WTC11 (cell line): ENCODE measurements around the gene TEN1.

Experiments
- CREM ChIP-seq: sonication (generic); formaldehyde crosslinking; IDR thresholded peaks from 2 replicates; pipeline ENCODE4 v1.8.1; 2022; ENCODE audit warnings: mild to moderate bottlenecking, missing genetic modification reagents, moderate library complexity
- EMX1 ChIP-seq: fragments of 250-450 bp; sonication (Bioruptor Pico); IDR thresholded peaks from 2 replicates; pipeline ENCODE4 v1.8.0; 2021; ENCODE audit warnings: mild to moderate bottlenecking
- GRHL2 ChIP-seq: fragments of 250-450 bp; sonication (Bioruptor Pico); IDR thresholded peaks from 2 replicates; pipeline ENCODE4 v1.8.0; 2022; ENCODE audit warnings: mild to moderate bottlenecking, moderate library complexity; ENCODE audit not compliant: insufficient replicate concordance, severe bottlenecking
- MAX ChIP-seq: sonication (generic); formaldehyde crosslinking; IDR thresholded peaks from 2 replicates; pipeline ENCODE4 v1.8.0; 2022; ENCODE audit warnings: mild to moderate bottlenecking, missing genetic modification reagents
- NFYB ChIP-seq: sonication (generic); formaldehyde crosslinking; conservative IDR thresholded peaks from 2 replicates; pipeline ENCODE4 v1.8.0; 2022; ENCODE audit warnings: low read depth, missing genetic modification reagents
- NR1H2 ChIP-seq: sonication (generic); formaldehyde crosslinking; IDR thresholded peaks from 2 replicates; pipeline ENCODE4 v1.9.0; 2021; ENCODE audit warnings: mild to moderate bottlenecking, moderate library complexity, missing genetic modification reagents
- NR2C2 ChIP-seq: sonication (generic); formaldehyde crosslinking; IDR thresholded peaks from 2 replicates; pipeline ENCODE4 v1.8.0; 2022; ENCODE audit warnings: mild to moderate bottlenecking, missing genetic modification reagents
- SMAD4 ChIP-seq: sonication (generic); formaldehyde crosslinking; IDR thresholded peaks from 2 replicates; pipeline ENCODE4 v1.8.0; 2022; ENCODE audit warnings: mild to moderate bottlenecking, missing genetic modification reagents
- TCF7 ChIP-seq: sonication (generic); formaldehyde crosslinking; IDR thresholded peaks from 2 replicates; pipeline ENCODE4 v1.8.0; 2022; ENCODE audit warnings: mild to moderate bottlenecking, low read depth, missing genetic modification reagents, moderate library complexity
- ZBTB43 ChIP-seq: sonication (generic); formaldehyde crosslinking; IDR thresholded peaks from 2 replicates; pipeline ENCODE4 v1.8.1; 2023; ENCODE audit warnings: mild to moderate bottlenecking, missing genetic modification reagents
- ZSCAN18 ChIP-seq: fragments of 250-450 bp; sonication (Bioruptor Pico); IDR thresholded peaks from 2 replicates; pipeline ENCODE4 v2.1.2; 2022; ENCODE audit warnings: mild to moderate bottlenecking, moderate library complexity
- TF ChIP-seq, protein P1 (sequence below): fragments of 200-600 bp; IDR thresholded peaks from 2 replicates; pipeline ENCODE4 v1.8.0; 2022; ENCODE audit warnings: antibody characterized with exemption
- TF ChIP-seq, protein P2 (sequence below): sonication (generic); formaldehyde crosslinking; IDR thresholded peaks from 2 replicates; pipeline ENCODE4 v1.8.1; 2022; ENCODE audit warnings: mild to moderate bottlenecking, moderate library complexity, missing genetic modification reagents

DNA sequence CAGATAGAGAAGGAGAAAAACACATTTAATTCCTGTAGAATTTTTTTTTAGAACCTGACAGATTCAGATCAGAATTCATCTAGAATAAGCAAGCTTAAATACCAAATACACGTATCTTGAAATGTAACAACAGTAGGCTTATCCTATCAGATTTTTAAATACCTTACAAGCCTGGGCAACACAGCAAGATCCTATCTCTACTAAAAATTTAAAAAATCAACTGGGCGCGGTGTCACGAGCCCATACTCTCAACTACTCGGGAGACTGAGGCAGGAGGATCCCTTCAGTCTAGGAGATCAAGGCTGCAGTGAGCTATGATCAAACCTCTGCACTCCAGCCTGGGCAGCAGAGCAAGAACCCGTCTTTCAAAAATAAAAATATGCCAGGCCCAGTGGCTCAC lies 13.6 kb upstream of the TEN1 start:
- TF ChIP-seq EMX1 (CRISPR knock-in tag), result no peak
- TF ChIP-seq, protein P1, sequence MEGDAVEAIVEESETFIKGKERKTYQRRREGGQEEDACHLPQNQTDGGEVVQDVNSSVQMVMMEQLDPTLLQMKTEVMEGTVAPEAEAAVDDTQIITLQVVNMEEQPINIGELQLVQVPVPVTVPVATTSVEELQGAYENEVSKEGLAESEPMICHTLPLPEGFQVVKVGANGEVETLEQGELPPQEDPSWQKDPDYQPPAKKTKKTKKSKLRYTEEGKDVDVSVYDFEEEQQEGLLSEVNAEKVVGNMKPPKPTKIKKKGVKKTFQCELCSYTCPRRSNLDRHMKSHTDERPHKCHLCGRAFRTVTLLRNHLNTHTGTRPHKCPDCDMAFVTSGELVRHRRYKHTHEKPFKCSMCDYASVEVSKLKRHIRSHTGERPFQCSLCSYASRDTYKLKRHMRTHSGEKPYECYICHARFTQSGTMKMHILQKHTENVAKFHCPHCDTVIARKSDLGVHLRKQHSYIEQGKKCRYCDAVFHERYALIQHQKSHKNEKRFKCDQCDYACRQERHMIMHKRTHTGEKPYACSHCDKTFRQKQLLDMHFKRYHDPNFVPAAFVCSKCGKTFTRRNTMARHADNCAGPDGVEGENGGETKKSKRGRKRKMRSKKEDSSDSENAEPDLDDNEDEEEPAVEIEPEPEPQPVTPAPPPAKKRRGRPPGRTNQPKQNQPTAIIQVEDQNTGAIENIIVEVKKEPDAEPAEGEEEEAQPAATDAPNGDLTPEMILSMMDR, result no peak
- no peak for TF ChIP-seq NFYB
- TF ChIP-seq CREM (CRISPR knock-in tag), result no peak
- TF ChIP-seq NR2C2 (CRISPR knock-in tag), result no peak
- TF ChIP-seq SMAD4 (CRISPR knock-in tag), result no peak
- TF ChIP-seq NR1H2 (CRISPR knock-in tag), result no peak
- TF ChIP-seq ZSCAN18 (CRISPR knock-in tag), result no peak
- TF ChIP-seq TCF7 (CRISPR knock-in tag), result no peak
- TF ChIP-seq MAX (CRISPR knock-in tag), result no peak
- no peak for TF ChIP-seq ZBTB43 (CRISPR knock-in tag)
- TF ChIP-seq, protein P2, sequence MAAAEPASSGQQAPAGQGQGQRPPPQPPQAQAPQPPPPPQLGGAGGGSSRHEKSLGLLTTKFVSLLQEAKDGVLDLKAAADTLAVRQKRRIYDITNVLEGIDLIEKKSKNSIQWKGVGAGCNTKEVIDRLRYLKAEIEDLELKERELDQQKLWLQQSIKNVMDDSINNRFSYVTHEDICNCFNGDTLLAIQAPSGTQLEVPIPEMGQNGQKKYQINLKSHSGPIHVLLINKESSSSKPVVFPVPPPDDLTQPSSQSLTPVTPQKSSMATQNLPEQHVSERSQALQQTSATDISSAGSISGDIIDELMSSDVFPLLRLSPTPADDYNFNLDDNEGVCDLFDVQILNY (CRISPR knock-in tag), result no peak
- TF ChIP-seq GRHL2 (CRISPR knock-in tag), result no peak
